ENCODE data around the gene ZNF148. TPM values are rescaled to one million over a fixed set of nuclear protein-coding genes. Genes with fewer than 3 reads are reported as not detected.

Gene ZNF148
- polyA plus RNA-seq, 2 of the 4 experiments (the other 2 are of a cell fraction), result 9.9 to 26.5 TPM

DNA sequence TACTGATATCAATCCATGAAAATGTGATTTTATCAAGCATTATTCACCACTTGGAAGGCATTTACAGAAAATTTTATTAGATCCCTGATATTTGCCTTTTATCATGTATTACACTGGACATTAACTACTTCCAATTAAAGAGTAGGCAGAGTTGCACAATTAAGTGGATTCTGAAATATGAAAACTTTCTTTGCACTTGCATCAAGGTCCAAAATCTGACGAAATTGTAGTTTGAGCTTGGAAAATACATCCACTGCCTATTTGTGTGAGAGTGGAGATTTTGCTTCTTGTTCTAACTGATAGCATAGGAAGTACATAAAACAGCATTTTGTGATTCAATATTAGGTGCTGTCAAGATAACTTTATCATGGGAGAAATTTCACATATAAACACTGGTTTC is 113.0 kb downstream of the ZNF148 start (continued):
- TF ChIP-seq, protein P1, sequence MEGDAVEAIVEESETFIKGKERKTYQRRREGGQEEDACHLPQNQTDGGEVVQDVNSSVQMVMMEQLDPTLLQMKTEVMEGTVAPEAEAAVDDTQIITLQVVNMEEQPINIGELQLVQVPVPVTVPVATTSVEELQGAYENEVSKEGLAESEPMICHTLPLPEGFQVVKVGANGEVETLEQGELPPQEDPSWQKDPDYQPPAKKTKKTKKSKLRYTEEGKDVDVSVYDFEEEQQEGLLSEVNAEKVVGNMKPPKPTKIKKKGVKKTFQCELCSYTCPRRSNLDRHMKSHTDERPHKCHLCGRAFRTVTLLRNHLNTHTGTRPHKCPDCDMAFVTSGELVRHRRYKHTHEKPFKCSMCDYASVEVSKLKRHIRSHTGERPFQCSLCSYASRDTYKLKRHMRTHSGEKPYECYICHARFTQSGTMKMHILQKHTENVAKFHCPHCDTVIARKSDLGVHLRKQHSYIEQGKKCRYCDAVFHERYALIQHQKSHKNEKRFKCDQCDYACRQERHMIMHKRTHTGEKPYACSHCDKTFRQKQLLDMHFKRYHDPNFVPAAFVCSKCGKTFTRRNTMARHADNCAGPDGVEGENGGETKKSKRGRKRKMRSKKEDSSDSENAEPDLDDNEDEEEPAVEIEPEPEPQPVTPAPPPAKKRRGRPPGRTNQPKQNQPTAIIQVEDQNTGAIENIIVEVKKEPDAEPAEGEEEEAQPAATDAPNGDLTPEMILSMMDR (IDR thresholded peaks at IDR 0.05), result no peak
- TF ChIP-seq MAZ (IDR thresholded peaks at IDR 0.05; ENCODE audit: borderline replicate concordance, low read depth, low read length), result no peak
- TF ChIP-seq CHD4 (IDR thresholded peaks at IDR 0.05; ENCODE audit: borderline replicate concordance), result no peak
- no peak for TF ChIP-seq EHMT2 (IDR thresholded peaks at IDR 0.05; ENCODE audit: low read depth)
- no peak for TF ChIP-seq CEBPB (IDR thresholded peaks at IDR 0.05)

DNA sequence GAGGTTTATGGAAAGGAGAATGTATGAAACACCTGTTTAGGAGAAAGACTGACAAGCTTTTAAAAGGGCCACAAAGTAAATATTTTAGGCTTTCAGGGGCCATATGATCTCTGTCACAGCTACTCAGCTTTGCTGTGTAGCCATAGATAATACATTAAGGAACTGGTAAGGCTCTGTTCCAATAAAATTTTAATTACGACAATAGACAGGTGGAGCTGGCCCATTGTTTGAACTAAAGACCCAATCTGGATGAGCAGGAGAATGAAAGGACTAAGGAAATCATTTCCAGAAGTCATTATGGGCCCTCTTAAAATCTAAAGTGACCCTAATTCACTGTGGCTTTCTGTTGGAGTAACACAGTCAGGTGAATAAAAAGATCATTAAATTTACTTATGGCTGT is 114.1 kb downstream of the ZNF148 start:
- FAIRE-seq, result no peak

DNA sequence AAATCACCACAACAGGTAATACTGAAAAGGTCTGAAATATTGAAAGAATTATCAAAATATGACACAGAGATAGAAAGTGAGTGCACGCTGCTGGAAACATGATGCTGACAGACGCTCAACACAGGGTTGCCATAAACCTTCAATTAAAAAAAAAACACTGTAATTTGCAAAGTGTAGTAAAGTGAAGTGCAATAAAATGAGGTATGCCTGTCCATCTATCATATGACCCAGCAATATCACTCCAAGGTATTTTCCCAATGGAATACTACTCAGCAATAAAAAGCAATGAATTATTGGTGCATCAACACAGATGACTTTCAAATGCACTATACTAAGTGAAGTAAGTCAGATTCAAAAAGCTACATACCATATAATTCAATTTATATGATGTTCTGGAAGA is 115.0 kb downstream of the ZNF148 start:
- no peaks in the 10 kb centered on the region for H3K4me1 ChIP-seq
- no peak for ATAC-seq
- TF ChIP-seq, protein P2, sequence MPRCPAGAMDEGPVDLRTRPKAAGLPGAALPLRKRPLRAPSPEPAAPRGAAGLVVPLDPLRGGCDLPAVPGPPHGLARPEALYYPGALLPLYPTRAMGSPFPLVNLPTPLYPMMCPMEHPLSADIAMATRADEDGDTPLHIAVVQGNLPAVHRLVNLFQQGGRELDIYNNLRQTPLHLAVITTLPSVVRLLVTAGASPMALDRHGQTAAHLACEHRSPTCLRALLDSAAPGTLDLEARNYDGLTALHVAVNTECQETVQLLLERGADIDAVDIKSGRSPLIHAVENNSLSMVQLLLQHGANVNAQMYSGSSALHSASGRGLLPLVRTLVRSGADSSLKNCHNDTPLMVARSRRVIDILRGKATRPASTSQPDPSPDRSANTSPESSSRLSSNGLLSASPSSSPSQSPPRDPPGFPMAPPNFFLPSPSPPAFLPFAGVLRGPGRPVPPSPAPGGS (IDR thresholded peaks at IDR 0.05), result no peak
- TF ChIP-seq, protein P3, sequence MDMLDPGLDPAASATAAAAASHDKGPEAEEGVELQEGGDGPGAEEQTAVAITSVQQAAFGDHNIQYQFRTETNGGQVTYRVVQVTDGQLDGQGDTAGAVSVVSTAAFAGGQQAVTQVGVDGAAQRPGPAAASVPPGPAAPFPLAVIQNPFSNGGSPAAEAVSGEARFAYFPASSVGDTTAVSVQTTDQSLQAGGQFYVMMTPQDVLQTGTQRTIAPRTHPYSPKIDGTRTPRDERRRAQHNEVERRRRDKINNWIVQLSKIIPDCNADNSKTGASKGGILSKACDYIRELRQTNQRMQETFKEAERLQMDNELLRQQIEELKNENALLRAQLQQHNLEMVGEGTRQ (IDR thresholded peaks at IDR 0.05), result no peak
- no peak for TF ChIP-seq CEBPB (IDR thresholded peaks at IDR 0.05)
- no peak for TF ChIP-seq ZNF302 (CRISPR knock-in tag; IDR thresholded peaks at IDR 0.05)
- TF ChIP-seq, protein P4, sequence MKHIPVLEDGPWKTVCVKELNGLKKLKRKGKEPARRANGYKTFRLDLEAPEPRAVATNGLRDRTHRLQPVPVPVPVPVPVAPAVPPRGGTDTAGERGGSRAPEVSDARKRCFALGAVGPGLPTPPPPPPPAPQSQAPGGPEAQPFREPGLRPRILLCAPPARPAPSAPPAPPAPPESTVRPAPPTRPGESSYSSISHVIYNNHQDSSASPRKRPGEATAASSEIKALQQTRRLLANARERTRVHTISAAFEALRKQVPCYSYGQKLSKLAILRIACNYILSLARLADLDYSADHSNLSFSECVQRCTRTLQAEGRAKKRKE (CRISPR knock-in tag; IDR thresholded peaks at IDR 0.05; ENCODE audit: low read depth), result no peak
- TF ChIP-seq, protein P5, sequence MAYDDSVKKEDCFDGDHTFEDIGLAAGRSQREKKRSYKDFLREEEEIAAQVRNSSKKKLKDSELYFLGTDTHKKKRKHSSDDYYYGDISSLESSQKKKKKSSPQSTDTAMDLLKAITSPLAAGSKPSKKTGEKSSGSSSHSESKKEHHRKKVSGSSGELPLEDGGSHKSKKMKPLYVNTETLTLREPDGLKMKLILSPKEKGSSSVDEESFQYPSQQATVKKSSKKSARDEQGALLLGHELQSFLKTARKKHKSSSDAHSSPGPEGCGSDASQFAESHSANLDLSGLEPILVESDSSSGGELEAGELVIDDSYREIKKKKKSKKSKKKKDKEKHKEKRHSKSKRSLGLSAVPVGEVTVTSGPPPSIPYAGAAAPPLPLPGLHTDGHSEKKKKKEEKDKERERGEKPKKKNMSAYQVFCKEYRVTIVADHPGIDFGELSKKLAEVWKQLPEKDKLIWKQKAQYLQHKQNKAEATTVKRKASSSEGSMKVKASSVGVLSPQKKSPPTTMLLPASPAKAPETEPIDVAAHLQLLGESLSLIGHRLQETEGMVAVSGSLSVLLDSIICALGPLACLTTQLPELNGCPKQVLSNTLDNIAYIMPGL (CRISPR knock-in tag; IDR thresholded peaks at IDR 0.05; ENCODE audit: borderline replicate concordance), result no peak
- TF ChIP-seq FOSL2 (IDR thresholded peaks at IDR 0.05), result no peak
- no peak for TF ChIP-seq FOSL2 (CRISPR knock-in tag; IDR thresholded peaks at IDR 0.05)
- TF ChIP-seq ZSCAN20 (CRISPR knock-in tag; IDR thresholded peaks at IDR 0.05), result no peak
- no peak for TF ChIP-seq FOSB (CRISPR knock-in tag; IDR thresholded peaks at IDR 0.05)
- TF ChIP-seq, protein P6, sequence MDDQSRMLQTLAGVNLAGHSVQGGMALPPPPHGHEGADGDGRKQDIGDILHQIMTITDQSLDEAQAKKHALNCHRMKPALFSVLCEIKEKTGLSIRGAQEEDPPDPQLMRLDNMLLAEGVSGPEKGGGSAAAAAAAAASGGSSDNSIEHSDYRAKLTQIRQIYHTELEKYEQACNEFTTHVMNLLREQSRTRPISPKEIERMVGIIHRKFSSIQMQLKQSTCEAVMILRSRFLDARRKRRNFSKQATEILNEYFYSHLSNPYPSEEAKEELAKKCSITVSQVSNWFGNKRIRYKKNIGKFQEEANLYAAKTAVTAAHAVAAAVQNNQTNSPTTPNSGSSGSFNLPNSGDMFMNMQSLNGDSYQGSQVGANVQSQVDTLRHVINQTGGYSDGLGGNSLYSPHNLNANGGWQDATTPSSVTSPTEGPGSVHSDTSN (IDR thresholded peaks at IDR 0.05), result no peak
- TF ChIP-seq MYC (IDR thresholded peaks at IDR 0.05; ENCODE audit: borderline replicate concordance, low read length), result no peak
- TF ChIP-seq, protein P1 (IDR thresholded peaks at IDR 0.05), result no peak
- no peak for TF ChIP-seq KDM5A (IDR thresholded peaks at IDR 0.05)
- CTCF ChIA-PET, result no interaction called here
- POLR2A ChIA-PET, result no interaction called here
- peaks cover 19% of the 10 kb centered on the region for H3K9me3 ChIP-seq
- no peak overlapping the region for H3K27ac ChIP-seq
- H3K4me2 ChIP-seq, result no peak overlapping the region
- no peak for FAIRE-seq
- no peak overlapping the region for H3K4me3 ChIP-seq
- 95% methylated on average over 2 of the region's 2 CpGs for WGBS (ENCODE audit: missing lambda C conversion rate)
- no peak for DNase-seq (ENCODE audit: low read depth in 1 of 2, low spot score in 1 of 2)

More for the DNA sequence above, 114.1 kb downstream of the ZNF148 start:
- 95% methylated on average over 1 of the region's 1 CpG for WGBS (ENCODE audit: missing lambda C conversion rate)
- H3K4me1 ChIP-seq, result no peaks in the 10 kb centered on the region
- H3K4me2 ChIP-seq, result no peak overlapping the region
- TF ChIP-seq, protein P2 (IDR thresholded peaks at IDR 0.05), result no peak
- TF ChIP-seq BHLHE40 (IDR thresholded peaks at IDR 0.05; ENCODE audit: low read depth, low read length), result no peak
- TF ChIP-seq HEYL (CRISPR knock-in tag; IDR thresholded peaks at IDR 0.05), result no peak
- no peak for TF ChIP-seq ZNF302 (CRISPR knock-in tag; IDR thresholded peaks at IDR 0.05)
- no peak for TF ChIP-seq ZC3H11A (IDR thresholded peaks at IDR 0.05)
- TF ChIP-seq NR3C1 (IDR thresholded peaks at IDR 0.05), result no peak
- TF ChIP-seq POLR2A (IDR thresholded peaks at IDR 0.05; ENCODE audit: low read length), result no peak
- H3K4me3 ChIP-seq, result no peak overlapping the region
- POLR2A ChIA-PET, result no interaction called here
- CTCF ChIA-PET, result no interaction called here
- peaks cover 18% of the 10 kb centered on the region for H3K9me3 ChIP-seq
- H3K27ac ChIP-seq, result no peak overlapping the region
- DNase-seq (ENCODE audit: low read depth in 1 of 2, low spot score in 1 of 2) (no peak), ATAC-seq (no peak)
